AG09309 (cell line): ENCODE results near the gene TNNC2.

Source experiments
- DNase-seq: peaks from one replicate; pipeline ENCODE4 v3.0.0-alpha.2; 2010; ENCODE audit warnings: low read depth
- H3K4me3 ChIP-seq: 2 replicates; pipeline ENCODE4 v1.5.1; 2011; ENCODE audit warnings: mild to moderate bottlenecking, low read depth, low read length, moderate library complexity; ENCODE audit not compliant: control insufficient read depth
- CTCF ChIP-seq: IDR thresholded peaks from 2 replicates; pipeline ENCODE4 v1.5.1; 2011; ENCODE audit warnings: mild to moderate bottlenecking, low read depth, low read length, inconsistent platforms; ENCODE audit not compliant: insufficient read depth, control insufficient read depth; ENCODE audit errors: missing control alignments

Gene TNNC2

GRCh38 chr20:45814314-45814713 lies 12.8 kb downstream of the TNNC2 start:
- no peak for DNase-seq

GRCh38 chr20:45813489-45813888 lies 13.6 kb downstream of the TNNC2 start:
- TF ChIP-seq CTCF = no peak
- no peak for DNase-seq
- peak overlapping the region; percentile 91 for H3K4me3 ChIP-seq

More at GRCh38 chr20:45814314-45814713, 12.8 kb downstream of the TNNC2 start:
- TF ChIP-seq CTCF = no peak
- H3K4me3 ChIP-seq = no peak overlapping the region; the same call in none of the 2 replicates

GRCh38 chr20:45813006-45813340 lies 14.1 kb downstream of the TNNC2 start:
- no peak for DNase-seq
- TF ChIP-seq CTCF = no peak
- peak overlapping the region; percentile 91 for H3K4me3 ChIP-seq

- peak; percentile 99 for DNase-seq
- peak within 1 kb of the TSS; percentile 91 for H3K4me3 ChIP-seq
- TF ChIP-seq CTCF = no peak
These were observed 14.7 kb downstream of the TNNC2 start, which contains the start of gene UBE2C for GRCh38 chr20:45812157-45813005. UBE2C (plus strand) TSS chr20:45812644; CDS start chr20:45812696, 52 bp downstream.

GRCh38 chr20:45810191-45810970 lies 16.7 kb downstream of the TNNC2 start:
- TF ChIP-seq CTCF = no peak
- no peak for DNase-seq
- H3K4me3 ChIP-seq = no peak overlapping the region

GRCh38 chr20:45801851-45802250 lies 25.3 kb downstream of the TNNC2 start:
- no peak for DNase-seq
- TF ChIP-seq CTCF = no peak
- H3K4me3 ChIP-seq = no peak overlapping the region
